Measurements from ENCODE around the gene CBLB.

CBLB gene

DNA sequence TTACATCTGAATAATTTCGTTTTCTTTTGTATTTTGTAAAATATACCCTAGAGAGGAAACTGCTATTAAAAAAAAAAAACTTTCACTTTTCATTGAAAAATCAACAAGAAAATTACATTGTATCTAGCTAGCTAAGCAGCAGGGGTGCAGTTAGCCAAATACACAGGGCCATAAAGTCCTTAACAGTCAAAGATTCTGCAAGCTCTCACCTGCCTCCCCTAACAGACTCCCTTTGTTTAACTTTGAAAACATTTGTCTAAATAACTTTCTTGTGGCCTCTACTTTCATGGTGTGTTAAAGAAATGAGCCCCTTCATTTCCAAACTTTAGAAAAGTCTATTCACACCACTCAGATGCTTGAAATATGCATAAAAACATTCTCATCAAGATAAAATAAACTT lies 23.3 kb downstream of the CBLB start:
- no peak for DNase-seq

DNA sequence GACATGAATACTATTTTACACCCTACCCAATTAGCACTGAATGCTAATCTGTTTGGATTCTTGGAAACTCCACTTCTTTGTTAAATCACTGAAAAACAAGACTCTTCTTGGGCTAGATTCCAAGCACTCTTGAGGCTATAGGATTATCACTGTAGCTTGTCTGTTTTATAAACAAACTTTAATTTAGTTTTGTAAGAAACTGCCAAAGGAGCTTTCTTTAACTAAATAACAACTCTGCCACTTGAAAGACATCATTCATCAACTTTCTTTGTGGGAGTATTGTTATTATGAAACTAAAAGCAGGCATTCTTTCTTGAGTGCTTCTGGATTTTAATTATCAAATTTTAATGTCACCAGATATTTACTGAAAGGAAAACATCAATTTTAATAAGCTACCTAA lies 24.1 kb downstream of the CBLB start:
- DNase-seq: no peak

DNA sequence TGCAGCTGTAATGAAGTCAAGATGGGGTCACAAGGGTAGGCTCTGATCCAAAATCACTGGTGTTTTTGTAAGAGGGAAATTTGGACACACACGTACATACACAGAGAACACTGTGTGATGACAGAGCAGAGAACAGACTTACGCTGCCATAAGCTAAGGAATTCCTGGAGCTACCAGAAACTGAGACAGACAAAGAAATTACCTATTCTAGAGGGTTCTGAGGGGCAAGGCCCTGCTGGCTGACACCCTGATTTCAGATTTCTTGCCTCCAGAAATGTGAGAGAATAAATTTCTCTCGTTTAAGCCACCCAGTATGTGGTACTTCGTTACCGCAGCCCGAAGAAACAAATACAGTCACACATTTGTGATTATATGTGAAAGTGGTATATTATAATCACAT lies 24.8 kb downstream of the CBLB start:
- no peak for DNase-seq

DNA sequence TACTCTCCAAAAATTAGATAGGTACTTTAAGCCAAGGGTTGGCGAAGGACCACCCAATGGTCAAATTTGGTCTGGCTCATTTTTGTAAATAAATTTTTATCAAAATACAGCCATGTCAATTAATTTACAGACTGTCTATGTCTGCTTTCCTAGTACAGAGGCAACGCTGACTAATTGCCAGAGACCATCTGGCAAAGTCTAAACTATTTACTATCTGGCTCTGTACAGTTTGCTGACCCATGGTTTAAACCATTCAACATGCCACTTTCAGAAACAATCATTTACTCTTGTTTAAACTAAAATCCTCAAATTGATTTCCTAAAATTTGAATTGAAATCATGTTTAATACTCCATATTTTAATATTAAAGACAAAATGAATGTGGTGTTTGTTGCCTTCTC lies 25.9 kb downstream of the CBLB start:
- no peak for DNase-seq

DNA sequence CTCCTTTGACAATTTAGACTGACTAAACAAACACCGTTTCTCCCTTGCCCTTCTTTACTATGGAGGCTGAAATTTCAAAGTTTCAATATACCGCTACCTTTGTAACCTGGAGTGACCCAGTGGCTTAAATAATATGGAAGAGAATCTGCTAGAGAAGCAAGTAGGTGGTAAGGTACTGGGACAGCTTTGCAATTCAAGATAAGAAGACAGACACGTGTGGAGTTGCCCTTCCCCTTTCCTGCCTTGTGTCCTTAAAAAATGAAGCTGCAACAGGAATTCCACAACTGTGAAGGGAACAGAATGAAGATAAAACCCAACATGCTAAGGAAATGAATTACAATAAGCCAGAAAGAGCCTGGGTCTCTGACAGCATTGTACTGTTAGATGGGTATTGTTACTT lies 26.4 kb downstream of the CBLB start:
- DNase-seq: no peak

DNA sequence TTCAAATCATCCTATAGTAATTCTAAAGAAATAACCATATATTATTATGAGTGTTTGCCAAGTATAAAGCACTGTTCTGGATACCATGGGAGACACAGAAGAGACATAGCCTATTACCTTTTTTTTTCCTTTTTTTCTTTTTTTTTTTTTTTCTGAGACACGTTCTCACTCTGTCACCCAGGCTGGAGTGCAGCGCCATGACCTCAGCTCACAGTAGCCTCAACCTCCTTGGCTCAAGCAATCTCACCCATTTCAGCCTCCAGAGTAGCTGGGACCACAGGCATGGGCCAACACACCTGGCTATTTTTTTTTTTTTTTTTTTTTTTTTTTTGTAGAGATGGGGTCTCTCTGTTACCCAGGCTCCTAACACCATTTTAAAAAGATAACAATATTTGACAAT lies 30.9 kb downstream of the CBLB start:
- DNase-seq: no peak

DNA sequence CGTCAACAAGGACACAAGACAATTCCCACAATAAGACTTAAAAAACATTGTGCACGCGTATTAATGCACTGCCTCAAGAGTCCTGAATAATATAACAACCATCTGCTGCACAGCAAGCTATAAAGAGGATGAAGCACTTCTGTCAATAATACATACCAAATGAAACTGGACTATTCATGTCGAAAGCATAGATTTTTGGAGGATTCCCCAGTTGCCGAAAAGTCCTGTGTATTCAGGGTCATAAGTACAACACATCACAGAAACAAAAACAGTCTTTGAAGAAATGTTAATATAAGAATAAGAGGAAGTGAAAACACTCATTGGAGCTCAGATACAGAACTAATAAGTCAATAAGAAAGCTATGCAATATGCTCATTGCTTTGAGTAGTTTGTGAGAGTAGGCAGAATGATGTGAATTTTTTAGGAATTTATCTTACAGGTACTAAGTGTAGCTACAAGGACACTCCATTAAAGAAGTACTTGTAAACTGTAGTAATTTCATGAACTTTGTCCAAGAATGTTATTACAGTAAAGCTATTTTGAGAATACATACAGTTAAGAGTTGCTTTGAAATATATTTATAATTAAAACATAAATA lies 31.6 kb downstream of the CBLB start:
- no peak for DNase-seq

DNA sequence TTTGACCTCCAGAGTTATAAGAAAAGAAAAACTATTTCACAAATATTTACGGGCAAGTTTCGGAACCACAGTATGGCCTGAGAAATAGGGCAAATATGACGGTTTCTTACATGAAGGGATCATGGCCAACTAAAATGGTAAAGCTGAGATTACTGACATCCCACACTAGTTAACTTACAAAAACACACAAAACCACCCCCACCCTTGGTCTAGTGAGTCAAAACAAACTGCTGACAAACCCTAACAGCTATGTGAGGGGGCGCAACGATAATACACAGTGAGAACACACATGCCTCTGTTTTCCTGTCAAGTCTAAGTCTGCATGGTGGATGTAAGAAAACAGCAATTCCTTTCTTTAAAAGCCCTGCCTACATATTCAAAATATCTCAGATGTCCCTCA lies 32.3 kb downstream of the CBLB start:
- DNase-seq: no peak

DNA sequence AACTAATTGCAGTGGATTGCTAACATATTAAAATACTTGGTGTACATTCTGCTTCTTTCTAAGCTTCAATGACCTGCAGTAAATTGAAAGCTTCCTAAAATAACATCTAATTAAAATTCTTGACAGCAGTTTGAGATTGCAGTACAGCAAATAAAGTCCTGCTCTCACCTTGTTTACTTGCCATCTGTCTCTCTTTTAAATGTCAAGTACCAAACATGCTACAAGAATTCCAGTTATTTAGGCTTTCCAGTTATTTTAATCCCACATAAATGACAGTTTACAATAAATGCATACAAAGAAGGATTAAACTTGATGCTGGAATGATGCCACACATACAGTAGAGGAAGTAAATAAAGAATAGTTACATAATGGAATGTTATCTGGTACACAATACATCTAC lies 33.2 kb downstream of the CBLB start:
- DNase-seq: no peak

DNA sequence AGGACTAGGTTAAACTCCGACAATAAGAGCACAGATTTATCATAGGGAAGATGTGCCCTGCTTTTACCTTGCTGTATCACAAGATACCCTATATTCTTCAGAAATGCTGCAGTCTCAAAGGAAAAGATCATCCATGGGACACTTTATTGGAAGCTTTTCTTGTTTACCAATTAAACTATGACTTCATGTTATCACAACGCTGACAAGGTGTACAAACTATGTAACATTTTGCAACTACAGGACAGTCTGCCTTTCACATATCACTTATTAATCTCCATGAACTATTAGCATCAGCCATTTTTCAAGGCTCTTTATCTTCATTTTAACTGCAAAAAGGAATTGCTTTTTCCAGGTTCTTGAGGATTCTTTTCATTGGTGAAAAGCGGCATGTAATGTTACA lies 34.0 kb downstream of the CBLB start:
- no peak for DNase-seq

DNA sequence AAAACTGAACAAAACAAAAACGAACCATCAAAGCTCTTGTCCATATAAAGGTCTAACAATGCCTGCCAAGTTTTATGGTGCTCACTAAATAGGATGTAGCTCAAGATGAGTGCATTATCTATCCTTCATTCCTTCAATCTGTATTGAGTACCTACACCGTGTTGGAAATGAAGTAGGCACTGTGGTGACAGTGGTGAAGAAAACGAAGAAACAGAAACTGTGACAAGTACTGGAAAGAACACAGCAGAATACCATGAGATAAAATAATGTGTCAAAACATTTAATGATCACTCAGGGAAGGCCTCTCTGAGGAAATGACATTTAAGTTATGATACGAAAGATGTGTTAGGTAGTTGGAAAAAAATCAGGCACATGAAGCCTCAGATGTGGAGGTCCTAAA lies 36.2 kb downstream of the CBLB start:
- no peak for DNase-seq

DNA sequence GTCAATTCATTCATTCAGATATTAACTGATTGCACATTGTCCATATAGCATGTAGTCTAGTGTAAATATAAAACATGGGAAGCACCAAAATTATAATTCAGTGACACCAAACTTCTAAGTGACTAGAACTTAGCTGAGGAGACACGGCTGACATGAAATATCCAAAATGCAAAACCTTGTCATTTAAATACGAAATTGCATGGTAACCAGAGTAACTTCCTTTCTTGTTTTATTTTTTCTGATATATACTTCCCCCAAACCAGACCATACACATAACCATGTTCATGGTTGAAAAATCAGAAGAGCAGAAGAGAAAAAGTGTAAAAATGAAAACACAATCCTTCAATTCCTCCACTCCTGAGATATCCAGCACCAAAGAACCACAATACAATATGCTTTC lies 38.0 kb downstream of the CBLB start:
- DNase-seq: no peak

DNA sequence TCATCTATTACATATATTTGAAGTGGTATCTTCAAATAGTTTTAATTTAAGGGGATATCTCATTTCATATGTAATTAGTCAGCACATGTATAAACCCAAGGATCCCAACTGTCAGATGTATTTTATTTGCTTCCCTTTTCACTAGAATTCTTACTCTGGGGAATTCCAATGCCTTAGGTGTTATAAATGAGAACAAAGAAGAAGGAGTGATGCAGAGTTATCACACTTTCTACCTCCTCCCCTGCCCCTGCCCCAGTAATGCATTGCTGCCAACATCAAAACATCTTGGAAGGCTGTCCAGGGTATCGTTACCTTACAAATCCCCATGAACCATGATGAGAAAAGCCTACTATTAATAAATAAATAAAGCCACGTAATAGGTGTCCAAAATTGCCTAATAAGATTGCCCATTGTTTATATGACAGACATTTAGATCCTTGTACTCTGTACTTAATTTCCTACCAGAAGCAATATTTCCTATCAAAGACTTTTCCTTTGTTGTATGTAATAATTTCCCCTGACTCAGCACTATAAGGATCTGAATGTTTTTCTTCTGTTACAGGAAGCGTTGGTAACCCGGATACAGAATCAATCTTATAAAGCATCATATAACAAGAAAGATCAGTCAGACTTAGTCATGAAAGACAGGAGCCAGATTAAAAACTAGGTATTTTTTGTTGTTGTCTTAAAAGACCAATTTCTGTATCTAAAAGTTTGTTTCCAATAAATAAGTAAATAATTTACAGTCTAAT lies 38.8 kb downstream of the CBLB start:
- no peak for DNase-seq

DNA sequence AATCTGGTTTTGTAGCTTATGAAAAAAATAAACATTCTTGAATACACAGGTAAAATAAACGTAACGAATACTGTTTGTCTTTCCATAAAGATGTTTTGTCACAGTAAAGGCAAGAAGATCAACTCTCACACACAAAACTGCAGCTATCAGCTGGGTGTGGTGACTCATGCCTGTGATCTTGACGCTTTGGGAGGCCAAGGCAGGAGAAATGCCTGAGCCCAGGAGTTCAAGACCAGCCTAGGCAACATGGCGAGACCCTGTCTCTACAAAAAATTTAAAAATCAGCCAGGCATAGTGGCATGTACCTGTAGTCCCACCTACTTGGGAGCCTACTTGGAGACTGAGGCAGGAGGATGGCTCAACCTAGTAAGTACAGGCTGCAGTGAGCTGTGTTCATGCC lies 39.6 kb downstream of the CBLB start:
- no peak for DNase-seq

DNA sequence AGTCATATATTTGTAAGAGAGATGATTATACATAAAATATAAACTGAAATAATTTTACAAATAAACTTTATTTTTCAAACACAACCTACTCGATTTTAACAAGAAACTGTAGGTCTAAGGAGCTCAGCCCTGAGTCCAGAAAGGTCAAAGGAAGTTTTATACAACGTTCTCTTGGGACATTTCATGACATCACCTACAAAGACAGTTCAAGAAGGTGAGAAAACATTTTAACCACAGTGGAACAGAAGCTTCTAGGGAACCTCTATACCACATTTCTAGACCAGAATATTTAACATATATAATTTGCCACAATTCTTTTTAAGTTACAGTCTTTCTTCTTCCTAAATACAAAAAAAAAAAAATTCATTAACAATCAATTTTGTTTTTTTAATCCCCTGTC lies 40.1 kb downstream of the CBLB start:
- no peak for DNase-seq

DNA sequence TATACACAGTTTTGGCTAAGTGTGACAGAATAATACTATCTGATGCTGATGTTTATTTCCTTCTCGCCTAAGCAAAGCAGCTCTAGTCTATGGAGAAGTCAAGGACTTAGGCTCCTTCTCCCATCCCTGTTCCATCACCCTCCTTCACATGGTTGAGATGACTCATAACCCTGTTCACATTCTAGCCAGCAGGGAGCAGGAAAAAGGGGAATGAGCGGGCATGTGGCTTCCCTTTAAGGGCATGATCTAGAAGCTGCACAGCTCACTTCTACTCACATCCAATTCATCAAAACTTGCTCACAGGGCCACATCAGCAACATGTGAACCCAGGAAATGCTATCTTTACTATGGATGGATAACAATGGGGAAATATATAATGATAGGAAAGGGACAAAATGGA lies 40.9 kb downstream of the CBLB start:
- no peak for DNase-seq

DNA sequence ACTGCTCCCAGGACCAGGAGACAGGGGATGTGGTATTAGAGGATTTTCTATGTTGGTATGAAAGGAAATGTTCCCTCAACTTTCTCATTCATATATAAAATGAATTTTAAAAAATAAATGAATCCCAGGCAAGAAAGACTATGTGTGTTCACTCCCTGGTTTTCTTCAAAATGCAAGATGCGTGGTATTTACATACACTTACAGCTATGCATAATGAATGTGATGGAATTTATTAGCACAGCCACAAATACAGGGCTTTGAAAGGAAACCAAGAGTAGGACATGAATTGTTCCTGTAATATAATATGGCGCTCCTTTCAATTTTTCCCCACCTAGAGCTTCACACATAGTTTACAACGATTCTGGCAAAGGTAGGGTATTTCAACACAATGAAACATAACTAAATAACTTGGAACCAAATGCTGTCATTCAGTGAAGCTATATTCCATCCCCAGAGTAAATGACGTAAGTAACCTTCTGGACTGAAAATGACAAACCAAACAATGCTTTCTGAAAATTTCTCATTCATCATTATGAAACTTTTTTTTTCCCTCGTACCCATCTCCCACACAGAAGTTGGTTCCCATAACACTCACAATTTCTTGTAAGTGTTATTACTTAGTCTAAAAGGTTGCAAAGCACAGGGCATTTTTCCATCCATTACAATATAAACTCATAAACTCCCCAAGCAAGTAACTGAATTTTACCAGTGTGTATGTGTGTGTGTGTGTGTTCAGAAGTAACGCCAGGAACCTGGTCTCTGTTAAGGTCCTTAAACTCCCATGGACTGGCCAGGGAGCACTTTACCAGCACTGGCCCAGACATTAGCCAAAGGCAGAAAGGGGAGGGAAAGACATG lies 41.8 kb downstream of the CBLB start:
- no peak for DNase-seq

DNA sequence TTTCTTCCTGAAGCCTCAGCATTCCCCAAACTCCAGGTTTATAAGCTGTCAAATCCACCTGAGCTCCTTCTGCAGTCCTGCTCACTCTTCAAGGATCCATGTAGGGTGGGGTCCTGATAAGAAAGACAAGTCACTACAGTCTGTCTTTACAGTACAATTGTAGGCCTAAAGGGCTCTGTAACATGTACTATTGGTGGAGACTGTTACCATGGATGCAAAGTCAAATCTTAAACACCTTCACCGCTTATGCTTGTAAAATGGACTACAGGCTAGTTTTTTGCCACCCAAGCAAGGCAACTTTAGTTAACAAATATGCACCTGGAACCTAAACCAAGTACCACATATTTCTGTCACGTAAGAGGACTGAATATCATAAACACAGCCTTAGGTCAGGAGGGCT lies 44.7 kb downstream of the CBLB start:
- DNase-seq: no peak

DNA sequence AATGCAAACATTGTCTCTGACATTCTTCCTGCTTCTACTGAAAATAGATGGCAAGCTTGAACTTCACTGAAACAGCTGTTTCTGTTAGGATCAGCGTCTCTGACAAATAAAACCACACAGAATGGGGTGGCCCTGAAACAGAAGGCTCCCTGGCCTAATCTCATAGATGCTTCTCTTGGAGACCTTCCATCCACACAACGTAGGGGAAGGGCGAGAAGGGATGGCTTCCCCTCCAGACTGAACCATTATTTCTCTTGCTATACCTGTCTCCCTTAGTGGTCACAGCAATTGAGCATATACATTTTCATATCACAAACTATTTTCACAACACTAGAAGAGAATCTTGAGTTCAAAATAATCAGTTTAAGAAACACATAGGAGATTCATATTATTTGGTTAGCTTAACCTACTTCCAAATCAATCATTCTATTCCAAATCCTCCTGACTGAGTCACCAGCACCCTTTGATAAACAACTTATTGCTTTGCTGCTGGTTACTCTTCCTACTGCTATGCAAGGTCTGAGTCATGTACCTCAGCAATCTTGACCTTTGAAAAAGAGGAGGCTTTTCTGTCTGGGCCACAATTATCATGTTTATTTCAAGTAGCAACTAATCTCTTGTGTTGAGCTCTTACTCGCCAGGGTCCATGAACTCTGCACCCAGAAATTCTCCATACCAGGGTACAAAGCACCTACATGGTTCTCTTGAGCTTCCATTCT lies 45.5 kb downstream of the CBLB start:
- no peak for DNase-seq

DNA sequence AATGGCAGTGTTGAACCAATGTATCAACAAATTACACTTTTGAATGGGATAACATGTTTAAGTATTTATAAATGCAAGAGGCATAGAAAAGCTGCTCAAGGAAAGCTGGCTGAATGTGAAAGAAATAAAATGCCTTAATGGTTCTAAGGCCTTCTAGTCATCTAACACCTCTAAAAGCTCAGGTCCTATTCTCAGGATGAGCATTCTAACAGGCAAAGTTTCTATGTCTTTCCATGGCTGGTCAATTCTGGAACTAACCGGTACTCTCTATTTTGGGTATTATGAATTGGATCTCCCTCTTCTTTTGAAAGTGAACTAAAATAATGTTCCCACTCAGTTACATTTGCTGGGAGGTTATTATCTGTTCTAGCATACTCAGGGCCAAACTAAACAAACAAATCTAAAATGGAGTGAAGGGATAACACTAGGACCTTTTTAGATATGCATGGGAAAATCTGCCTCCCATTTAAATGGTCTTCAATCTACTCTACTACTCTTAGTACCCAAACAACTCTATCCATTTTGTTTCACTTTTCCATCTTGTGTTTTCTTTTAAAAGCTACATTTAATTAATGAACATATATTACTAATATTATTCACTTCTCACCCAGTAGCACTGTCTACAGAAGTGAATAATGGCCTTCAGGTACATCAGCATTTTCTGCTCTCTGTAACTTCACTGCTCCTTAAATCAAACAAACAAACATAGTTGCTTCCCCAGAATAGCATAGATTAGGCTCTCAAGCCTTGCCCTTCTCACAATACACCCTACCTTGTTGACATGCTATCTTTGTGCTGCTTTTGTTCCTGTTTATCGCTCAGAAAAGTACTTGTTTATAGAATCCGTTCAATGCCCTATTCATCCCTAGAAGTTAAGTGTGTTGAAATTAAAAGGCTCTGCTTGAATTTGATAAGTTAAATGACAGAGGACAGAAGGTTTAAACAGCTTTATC lies 46.4 kb downstream of the CBLB start:
- no peak for DNase-seq

DNA sequence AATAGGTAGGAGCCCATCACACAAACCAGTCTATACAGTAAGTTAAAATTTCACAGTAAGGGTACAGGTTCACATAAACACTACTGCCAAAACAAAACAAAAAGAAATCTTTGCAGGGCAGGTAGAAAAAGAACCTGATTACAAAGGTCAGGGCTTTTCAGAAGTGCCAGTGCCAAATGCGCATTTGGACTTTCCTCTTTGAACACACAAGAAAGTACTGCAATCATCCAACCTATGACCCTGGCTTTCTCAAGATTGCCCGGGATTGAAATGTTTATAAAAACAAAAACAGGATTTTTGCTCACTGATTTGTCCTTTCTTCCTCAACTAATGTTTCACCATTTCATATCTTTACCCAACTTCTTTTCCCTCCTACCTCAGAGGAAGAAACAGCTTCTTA lies 47.4 kb downstream of the CBLB start:
- DNase-seq: no peak

DNA sequence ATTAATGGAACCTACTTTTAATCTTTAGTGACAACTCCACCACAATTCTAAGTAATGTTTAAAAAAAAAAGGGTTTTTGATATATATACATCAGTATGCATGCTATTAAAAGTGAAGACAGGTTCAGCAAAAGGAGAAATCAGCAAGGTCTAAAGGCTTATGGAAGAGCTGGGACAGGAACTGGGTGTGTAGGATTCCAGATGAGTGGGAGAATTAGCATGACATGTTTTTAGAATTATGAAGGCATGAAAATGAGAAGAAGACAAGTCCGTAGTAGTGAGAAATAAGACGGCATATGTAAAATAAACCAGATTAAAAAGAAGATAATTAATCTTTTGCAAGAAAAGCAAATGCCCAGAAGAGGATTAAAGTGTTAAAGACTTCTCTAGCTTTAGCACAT lies 52.0 kb downstream of the CBLB start:
- no peak for DNase-seq

Data from activated CD4-positive, alpha-beta T cell treated with anti-CD3 and anti-CD28 coated beads for 1 hour (primary cell).